HL-60 (cell line): ENCODE data around the gene ANXA1.

Experiments
- GABPA ChIP-seq: IDR thresholded peaks from 2 replicates; pipeline ENCODE4 v1.6.1; 2012; ENCODE audit warnings: low read depth
- TF ChIP-seq, protein P1 (sequence below): IDR thresholded peaks from one replicate; pipeline ENCODE4 v1.5.1; 2011; ENCODE audit warnings: low read length, control low read depth, inconsistent platforms; ENCODE audit not compliant: insufficient read depth

DNA sequence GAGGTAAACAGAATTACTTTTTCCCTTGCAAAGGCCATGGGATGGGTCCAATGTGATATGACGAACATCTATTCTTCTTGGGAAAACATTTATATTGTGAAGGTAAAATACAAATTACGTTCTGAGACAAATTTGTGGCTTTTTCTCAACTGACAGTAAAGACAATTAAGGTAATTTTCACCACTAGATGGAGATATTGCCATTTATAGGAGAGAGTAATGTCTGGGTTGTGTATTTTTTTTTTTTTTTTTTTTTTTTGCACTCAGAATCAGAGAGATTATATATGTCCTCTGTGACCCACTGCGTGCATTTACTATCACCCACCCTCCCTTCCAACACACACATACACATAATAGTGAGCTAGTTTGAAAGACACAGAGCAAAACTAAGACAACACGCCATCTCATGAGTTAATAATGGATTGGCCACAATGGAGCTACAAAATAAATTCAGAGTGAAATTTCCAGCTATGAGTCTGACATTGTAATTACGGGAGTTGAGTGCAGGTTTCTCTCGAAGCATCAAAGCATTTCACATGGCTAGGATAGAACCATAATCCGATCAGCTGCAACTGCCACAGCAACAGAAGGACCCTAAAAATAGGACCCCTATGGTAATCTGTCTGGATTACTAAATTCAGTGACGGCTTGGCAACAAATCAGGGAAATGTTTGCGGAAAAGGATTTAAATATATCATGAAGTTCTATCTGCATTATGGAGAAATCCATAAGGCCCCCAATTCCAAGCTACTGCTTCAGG lies 49.2 kb downstream of the ANXA1 start:
- TF ChIP-seq, protein P1, sequence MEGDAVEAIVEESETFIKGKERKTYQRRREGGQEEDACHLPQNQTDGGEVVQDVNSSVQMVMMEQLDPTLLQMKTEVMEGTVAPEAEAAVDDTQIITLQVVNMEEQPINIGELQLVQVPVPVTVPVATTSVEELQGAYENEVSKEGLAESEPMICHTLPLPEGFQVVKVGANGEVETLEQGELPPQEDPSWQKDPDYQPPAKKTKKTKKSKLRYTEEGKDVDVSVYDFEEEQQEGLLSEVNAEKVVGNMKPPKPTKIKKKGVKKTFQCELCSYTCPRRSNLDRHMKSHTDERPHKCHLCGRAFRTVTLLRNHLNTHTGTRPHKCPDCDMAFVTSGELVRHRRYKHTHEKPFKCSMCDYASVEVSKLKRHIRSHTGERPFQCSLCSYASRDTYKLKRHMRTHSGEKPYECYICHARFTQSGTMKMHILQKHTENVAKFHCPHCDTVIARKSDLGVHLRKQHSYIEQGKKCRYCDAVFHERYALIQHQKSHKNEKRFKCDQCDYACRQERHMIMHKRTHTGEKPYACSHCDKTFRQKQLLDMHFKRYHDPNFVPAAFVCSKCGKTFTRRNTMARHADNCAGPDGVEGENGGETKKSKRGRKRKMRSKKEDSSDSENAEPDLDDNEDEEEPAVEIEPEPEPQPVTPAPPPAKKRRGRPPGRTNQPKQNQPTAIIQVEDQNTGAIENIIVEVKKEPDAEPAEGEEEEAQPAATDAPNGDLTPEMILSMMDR, result no peak
- no peak for TF ChIP-seq GABPA
